Nephron (organoid): ENCODE results near the gene DCAF4.
A peak's percentile ranks its signal among the peaks of the same experiment; 100 is the strongest.

Experiments
- H3K27ac Mint-ChIP-seq, 3 experiments: 2 replicates each; pipeline ENCODE4 v1.8.0; 2020; ENCODE audit warnings: mixed read lengths in 3 of 3, mild to moderate bottlenecking in 2 of 3, moderate library complexity in 1 of 3
- H3K27me3 Mint-ChIP-seq: 2 replicates; pipeline ENCODE4 v1.8.0; 2021; ENCODE audit warnings: low read depth, mild to moderate bottlenecking, moderate library complexity, mixed read lengths
- H3K36me3 Mint-ChIP-seq: 2 replicates; pipeline ENCODE4 v1.8.0; 2020; ENCODE audit warnings: low read depth, mixed read lengths
- H3K4me1 Mint-ChIP-seq: 2 replicates; pipeline ENCODE4 v1.8.0; 2020; ENCODE audit warnings: mixed read lengths
- H3K4me3 Mint-ChIP-seq, 3 experiments: 2 replicates each; pipeline ENCODE4 v1.8.0; 2020; ENCODE audit warnings: mild to moderate bottlenecking in 3 of 3, mixed read lengths in 3 of 3, moderate library complexity in 2 of 3
- H3K9me3 Mint-ChIP-seq: 2 replicates; pipeline ENCODE4 v1.8.0; 2020; ENCODE audit warnings: mixed read lengths
- CTCF ChIP-seq, 3 experiments: fragments of 200-600 bp; sonication (generic); IDR thresholded peaks; one replicate each; pipeline ENCODE4 v1.5.0; 2021; ENCODE audit warnings: antibody characterized with exemption in 3 of 3; ENCODE audit not compliant: unreplicated experiment in 3 of 3

The DCAF4 gene

GRCh38 chr14:73008501-73008900 is 82.2 kb downstream of the DCAF4 start:
- H3K4me3 Mint-ChIP-seq: no peak overlapping the region
- TF ChIP-seq CTCF (IDR thresholded peaks at IDR 0.05; ENCODE audit: unreplicated experiment in 3 of 3): no peak
- peak overlapping the region; percentile 42 to 74 (median 58) for H3K27ac Mint-ChIP-seq
- H3K9me3 Mint-ChIP-seq: no peaks in the 10 kb centered on the region
- peaks cover 9% of the 10 kb centered on the region for H3K4me1 Mint-ChIP-seq
- H3K27me3 Mint-ChIP-seq: no peaks in the 10 kb centered on the region
- H3K36me3 Mint-ChIP-seq: peaks cover 40% of the 10 kb centered on the region
